GM12878 (cell line): Measurements from ENCODE around the gene DLG2. TPM values are rescaled to one million over a fixed set of nuclear protein-coding genes. Genes with fewer than 3 reads are reported as not detected.

Source experiments
- ATAC-seq: fragments of 200-7000 bp; cut with Tn5 transposase; 3 replicates; pipeline ENCODE4 v1.9.1; 2020; ENCODE audit warnings: mild to moderate bottlenecking, moderate library complexity
- BruUV-seq: library from RNA; stranded (reverse); fragments of 400-500 nt; replicated peaks from 2 replicates; lab custom pipeline; 2021; lab: Mats Ljungman, UMichigan
- CTCF ChIA-PET: fragments of 300-600 bp; sonication (Branson Sonifier 250); formaldehyde crosslinking; extraction: SDS; loops from one replicate; lab custom pipeline; 2021; ENCODE audit warnings: inconsistent platforms; lab: Yijun Ruan, JAX
- POLR2A ChIA-PET: fragments of 350-600 bp; formaldehyde crosslinking; extraction: SDS; loops from one replicate; lab custom pipeline; 2021; ENCODE audit warnings: inconsistent platforms; lab: Charles Lee
- RAD21 ChIA-PET: fragments of 300-600 bp; sonication (Branson Sonifier 250); formaldehyde crosslinking; loops from one replicate; lab custom pipeline; 2023; ENCODE audit warnings: antibody characterized with exemption; ENCODE audit not compliant: unreplicated experiment; lab: Charles Lee
- SMC1A ChIA-PET: fragments of 300-600 bp; sonication (Branson Sonifier 250); formaldehyde crosslinking; loops from one replicate; lab custom pipeline; 2023; ENCODE audit not compliant: unreplicated experiment, uncharacterized antibody; lab: Charles Lee
- DNase-seq: peaks from one replicate; pipeline ENCODE4 v3.0.0-alpha.2; 2011; ENCODE audit warnings: low read depth, low spot score
- FAIRE-seq: peaks from 3 replicates; lab custom pipeline; 2011; peaks lifted over from hg19 to GRCh38; lab: Jason Lieb, UNC
- H2AFZ ChIP-seq: 2 replicates; pipeline ENCODE4 v1.6.0; 2011; ENCODE audit warnings: low read depth, low read length, control low read depth; ENCODE audit not compliant: control insufficient read depth
- H3K27ac ChIP-seq: 2 replicates; pipeline ENCODE4 v1.5.1; 2011; ENCODE audit warnings: control low read depth; ENCODE audit not compliant: control insufficient read depth, insufficient read depth
- H3K27me3 ChIP-seq, 2 experiments: replicated peaks in 1 of 2; 2 replicates each; pipeline versions ENCODE4 v1.6.0 to v1.6.1; 2011; ENCODE audit warnings: low read length in 1 of 2; ENCODE audit not compliant: control insufficient read depth in 2 of 2, insufficient read depth in 2 of 2
- H3K36me3 ChIP-seq, 2 experiments: 2 replicates each; pipeline ENCODE4 v1.5.1; 2011; ENCODE audit warnings: low read length in 1 of 2; ENCODE audit not compliant: control insufficient read depth in 2 of 2, insufficient read depth in 2 of 2
- H3K4me1 ChIP-seq: 2 replicates; pipeline ENCODE4 v1.6.1; 2011; ENCODE audit warnings: mild to moderate bottlenecking, low read length, moderate library complexity, mixed read lengths; ENCODE audit not compliant: control insufficient read depth, insufficient read depth
- H3K4me2 ChIP-seq: 2 replicates; pipeline ENCODE4 v1.6.0; 2011; ENCODE audit warnings: control low read depth; ENCODE audit not compliant: control insufficient read depth, insufficient read depth
- H3K4me3 ChIP-seq: fragments of 200-600 bp; sonication (generic); 2 replicates; pipeline ENCODE4 v1.5.1; 2016
- H3K79me2 ChIP-seq: 2 replicates; pipeline ENCODE4 v1.6.0; 2011; ENCODE audit warnings: low read length; ENCODE audit not compliant: control insufficient read depth, insufficient read depth
- H3K9ac ChIP-seq: 2 replicates; pipeline ENCODE4 v1.8.0; 2011; ENCODE audit warnings: low read length, control low read depth, mixed read lengths; ENCODE audit not compliant: control insufficient read depth, insufficient read depth
- H3K9me3 ChIP-seq: replicated peaks from 3 replicates; pipeline ENCODE4 v1.5.1; 2011; ENCODE audit warnings: mild to moderate bottlenecking, low read length; ENCODE audit not compliant: control insufficient read depth, insufficient read depth
- H4K20me1 ChIP-seq: 2 replicates; pipeline ENCODE4 v1.6.0; 2011; ENCODE audit not compliant: control insufficient read depth, insufficient read depth
- RBBP5 ChIP-seq: fragments of 200-600 bp; sonication (generic); conservative IDR thresholded peaks from 2 replicates; pipeline ENCODE4 v1.6.1; 2016
- SMAD1 ChIP-seq: fragments of 450-650 bp; IDR thresholded peaks from 2 replicates; pipeline ENCODE4 v1.6.1; 2018; ENCODE audit warnings: mild to moderate bottlenecking, low read depth; ENCODE audit not compliant: partially characterized antibody
- SPI1 ChIP-seq: IDR thresholded peaks from 2 replicates; pipeline ENCODE4 v1.6.1; 2011; ENCODE audit warnings: low read depth, mild to moderate bottlenecking, low read length, moderate library complexity, borderline replicate concordance; ENCODE audit not compliant: insufficient read depth
- ZBED1 ChIP-seq: IDR thresholded peaks from 2 replicates; pipeline ENCODE4 v1.6.1; 2016; ENCODE audit warnings: borderline replicate concordance
- ZBTB11 ChIP-seq: fragments of 450-650 bp; formaldehyde crosslinking; IDR thresholded peaks from 2 replicates; pipeline ENCODE4 v1.5.0; 2022; ENCODE audit warnings: mild to moderate bottlenecking, missing genetic modification characterization
- ZBTB4 ChIP-seq: fragments of 450-650 bp; formaldehyde crosslinking; IDR thresholded peaks from 2 replicates; pipeline ENCODE4 v1.4.0; 2022; ENCODE audit warnings: mild to moderate bottlenecking, moderate library complexity
- WGBS: methylation state at CpG from one replicate; pipeline ENCODE4 v1.1.6; 2016; ENCODE audit warnings: low lambda C conversion rate; ENCODE audit not compliant: insufficient replicate concordance, insufficient coverage; ENCODE audit errors: missing lambda C conversion rate; 5-methylcytosine and 5-hydroxymethylcytosine counted together
- in situ Hi-C: fragments of 300-500 bp; cut with MboI; formaldehyde crosslinking; loops from 9 replicates; pipeline ENCODE4 v1.14.3; 2018; ENCODE audit warnings: mixed read lengths
- intact Hi-C: fragments of 100-400 bp; cut with micrococcal nuclease; formaldehyde crosslinking; loops from one replicate; pipeline ENCODE4 v1.14.2; 2022; ENCODE audit not compliant: unreplicated experiment
- polyA plus RNA-seq, 11 experiments: library from polyadenylated mRNA; depleted of rRNA in 4 of 11; unstranded in 6 of 11; stranded (reverse) in 5 of 11; fragments of >200 nt; fragmentation: Nextera tagmentation in 4 of 11; fragmentation: Illumina TruSeq in 1 of 11; extraction: Ambion mirVana in 4 of 11; extraction: Trizol in 1 of 11; gene quantifications; 1 replicate in 1 of 11; 2 replicates in 10 of 11; pipeline versions ENCODE4 v1.2.1 to v1.2.3, GENCODE V29; 2011 to 2016; ENCODE audit warnings: inconsistent platforms in 2 of 11, missing spikeins in 2 of 11, low read depth in 1 of 11
- total RNA-seq, 4 experiments: library from RNA; depleted of rRNA in 3 of 4; stranded (reverse); fragments of >200 nt in 3 of 4; fragmentation: Illumina TruSeq in 1 of 4; extraction: Trizol in 1 of 4; gene quantifications; 2 replicates each; pipeline versions ENCODE4 v1.2.1 to v1.2.3, GENCODE V29; 2013 to 2021

The DLG2 gene
- total and polyA plus RNA-seq, 10 of the 15 experiments (the other 5 are each of a cell fraction or from before 2014, with no cell fraction given) = 0.09 to 0.98 (median 0.35) TPM

GRCh38 chr11:83437939-83438338 lies 2189.2 kb downstream of the DLG2 start:
- ChIA-PET POLR2A (no interaction called here), CTCF (no interaction called here), SMC1A (no interaction called here), RAD21 (no interaction called here)
- H3K27ac ChIP-seq = no peak overlapping the region
- H3K4me2 ChIP-seq = no peak overlapping the region
- H3K4me3 ChIP-seq = no peak overlapping the region
- H3K9me3 ChIP-seq = no peaks in the 10 kb centered on the region
- ATAC-seq (no peak), FAIRE-seq (no peak), DNase-seq (no peak)
- no peaks in the 10 kb centered on the region for H3K4me1 ChIP-seq
- no TSS peak for BruUV-seq
- in situ Hi-C loops (no loop called here), intact Hi-C loops (no loop called here)
- peaks cover 0 to 2% of the 10 kb centered on the region in 2 experiments; a peak in 2 of 4 replicates for H3K27me3 ChIP-seq
- no peak overlapping the region for H2AFZ ChIP-seq
- no peak for TF ChIP-seq RBBP5
- no peak for TF ChIP-seq SPI1
- no peak for TF ChIP-seq SMAD1
- TF ChIP-seq ZBTB11 (CRISPR knock-in tag) = no peak
- no peak for TF ChIP-seq ZBTB4
- no peak for TF ChIP-seq ZBED1
- 44% methylated on average over 4 of the region's 4 CpGs for WGBS
- H3K9ac ChIP-seq = no peak overlapping the region
- H4K20me1 ChIP-seq = no peaks in the 10 kb centered on the region
- H3K36me3 ChIP-seq = no peaks in the 10 kb centered on the region
- H3K79me2 ChIP-seq = no peaks in the 10 kb centered on the region
